Sigmoid colon (tissue), 7 donors: Measurements from ENCODE around the gene FIBCD1. TPM values are rescaled to one million over a fixed set of nuclear protein-coding genes. Genes with fewer than 3 reads are reported as not detected.

ENCODE experiments used
- DNase-seq: peaks from one replicate; pipeline ENCODE4 v3.0.0-alpha.2; 2019
- H3K27ac ChIP-seq, 4 donors: fragments of 200-600 bp; sonication (generic); one replicate each; pipeline ENCODE4 v1.5.1; 2016 to 2019; ENCODE audit warnings: mild to moderate bottlenecking in 1 of 4
- H3K27me3 ChIP-seq, 3 donors: fragments of 200-600 bp; sonication (generic); one replicate each; pipeline ENCODE4 v1.5.1; 2019; ENCODE audit warnings: mild to moderate bottlenecking in 1 of 3
- H3K36me3 ChIP-seq, 4 donors: fragments of 200-600 bp; sonication (generic); one replicate each; pipeline ENCODE4 v1.5.1; 2016 to 2019
- H3K4me1 ChIP-seq, 4 donors: fragments of 200-600 bp; sonication (generic); one replicate each; pipeline ENCODE4 v1.5.1; 2017 to 2019
- H3K4me3 ChIP-seq, 4 donors: fragments of 200-600 bp; sonication (generic); one replicate each; pipeline ENCODE4 v1.5.1; 2017 to 2019; ENCODE audit warnings: mild to moderate bottlenecking in 2 of 4, moderate library complexity in 1 of 4
- H3K9me3 ChIP-seq, 4 donors: fragments of 200-600 bp in 3 of 4; sonication (generic) in 3 of 4; one replicate each; pipeline versions ENCODE4 v1.5.1 to v1.6.1; 2013 to 2019
- CTCF ChIP-seq, 4 experiments: fragments of 450-650 bp in 3 of 4; fragments of 200-600 bp in 1 of 4; IDR thresholded peaks; one replicate each; pipeline ENCODE4 v1.5.1; 2016 to 2019; ENCODE audit warnings: antibody characterized with exemption in 4 of 4, mild to moderate bottlenecking in 3 of 4, moderate library complexity in 2 of 4
- EP300 ChIP-seq, 4 donors: sonication (generic); formaldehyde crosslinking; IDR thresholded peaks; one replicate each; pipeline ENCODE4 v1.6.1; 2017; ENCODE audit warnings: antibody characterized with exemption in 4 of 4
- POLR2A ChIP-seq, 2 donors: fragments of 450-650 bp; IDR thresholded peaks; one replicate each; pipeline ENCODE4 v1.6.1; 2016; ENCODE audit warnings: antibody characterized with exemption in 2 of 2, mild to moderate bottlenecking in 2 of 2, moderate library complexity in 2 of 2
- POLR2AphosphoS5 ChIP-seq, 4 donors: sonication (generic); formaldehyde crosslinking; IDR thresholded peaks; one replicate each; pipeline ENCODE4 v1.6.1; 2017; ENCODE audit warnings: antibody characterized with exemption in 4 of 4
- WGBS, 2 donors: extraction: QIAGEN DNeasy Blood & Tissue Kit; methylation state at CpG; one replicate each; pipeline ENCODE4 v1.1.7; 2013; 5-methylcytosine and 5-hydroxymethylcytosine counted together
- intact Hi-C: fragments of 100-400 bp; cut with DNase I; formaldehyde crosslinking; loops from one replicate; pipeline ENCODE4 v1.15.1; 2023
- polyA plus RNA-seq, 3 donors: library from polyadenylated mRNA; stranded (reverse); fragments of 200-250 nt; gene quantifications; one replicate each; pipeline ENCODE4 v1.2.3, GENCODE V29; 2013
- total RNA-seq, 4 donors: library from RNA; depleted of rRNA; stranded (reverse); fragments of >200 nt; gene quantifications; one replicate each; pipeline ENCODE4 v1.1.0, GENCODE V29; 2016
- donor health status: healthy with polysubstance abuse.
- donor health status: Bipolar disorder and iron deficiency.
- donor health status: healthy.

FIBCD1 gene
- total and polyA plus RNA-seq, 7 donors = 0.36 to 11.9 (median 10.6) TPM; not detected in 3

DNA sequence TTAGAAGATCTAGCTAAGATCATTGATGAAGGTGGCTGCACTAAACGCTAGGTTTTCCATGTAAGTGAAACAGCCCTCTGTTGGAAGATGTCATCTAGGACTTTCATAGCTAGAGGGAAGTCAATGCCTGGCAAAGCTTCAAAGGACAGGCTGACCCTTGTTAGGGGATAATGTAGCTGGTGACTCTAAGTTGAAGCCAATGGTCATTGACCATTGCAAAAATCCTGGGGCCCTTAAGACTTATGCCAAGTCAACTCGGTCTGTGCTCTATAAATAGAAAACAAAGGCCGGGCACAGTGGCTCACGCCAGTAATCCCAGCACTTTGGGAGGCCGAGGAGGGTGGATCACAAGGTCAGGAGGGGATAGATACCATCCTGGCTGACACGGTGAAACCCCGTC is 26.6 kb upstream of the FIBCD1 start:
- Histone ChIP-seq H3K27me3 (no peaks in the 10 kb centered on the region), H3K4me1 (peaks cover 0 to 14% (median 11%) of the 10 kb centered on the region in 4 donors), H3K27ac (no peak overlapping the region), H3K4me3 (no peak overlapping the region), H3K36me3 (no peaks in the 10 kb centered on the region), H3K9me3 (peaks cover 0 to 4% (median 0%) of the 10 kb centered on the region in 4 donors)
- 86 to 89% methylated on average over 7 of the region's 7 CpGs for WGBS, 2 donors
- TF ChIP-seq CTCF (IDR thresholded peaks at IDR 0.05) (no peak), POLR2A (IDR thresholded peaks at IDR 0.05) (no peak), EP300 (IDR thresholded peaks at IDR 0.05) (no peak), POLR2AphosphoS5 (IDR thresholded peaks at IDR 0.05) (no peak)
- intact Hi-C loops = no loop called here
- no peak for DNase-seq

DNA sequence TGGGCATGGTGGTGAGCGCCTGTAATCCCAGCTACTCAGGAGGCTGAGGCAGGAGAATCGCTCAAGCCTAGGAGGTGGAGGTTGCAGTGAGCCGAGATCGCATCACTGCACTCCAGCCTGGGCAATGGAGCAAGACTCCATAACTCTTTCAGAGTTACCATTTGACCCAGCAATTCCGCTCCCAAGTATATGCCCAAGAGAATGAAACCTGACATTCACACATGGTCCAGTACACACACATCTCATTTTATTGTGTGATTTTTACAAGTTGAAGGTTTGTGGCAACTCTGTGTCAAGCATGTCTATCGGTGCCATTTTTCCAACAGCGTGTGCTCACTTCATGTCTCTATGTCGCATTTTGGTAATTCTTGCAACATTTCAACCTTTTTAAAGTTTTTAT is 24.9 kb upstream of the FIBCD1 start:
- H3K27ac ChIP-seq = no peak overlapping the region
- H3K36me3 ChIP-seq = no peaks in the 10 kb centered on the region
- peaks cover 0 to 14% (median 11%) of the 10 kb centered on the region in 4 donors for H3K4me1 ChIP-seq
- no peak for DNase-seq
- H3K4me3 ChIP-seq = no peak overlapping the region
- H3K27me3 ChIP-seq = no peaks in the 10 kb centered on the region
- WGBS, 2 donors = 96% methylated on average over 8 of the region's 8 CpGs
- TF ChIP-seq POLR2AphosphoS5 (IDR thresholded peaks at IDR 0.05) (no peak), CTCF (IDR thresholded peaks at IDR 0.05) (no peak), POLR2A (IDR thresholded peaks at IDR 0.05) (no peak), EP300 (IDR thresholded peaks at IDR 0.05) (no peak)
- intact Hi-C loops = no loop called here
- H3K9me3 ChIP-seq = peaks cover 0 to 4% (median 0%) of the 10 kb centered on the region in 4 donors

DNA sequence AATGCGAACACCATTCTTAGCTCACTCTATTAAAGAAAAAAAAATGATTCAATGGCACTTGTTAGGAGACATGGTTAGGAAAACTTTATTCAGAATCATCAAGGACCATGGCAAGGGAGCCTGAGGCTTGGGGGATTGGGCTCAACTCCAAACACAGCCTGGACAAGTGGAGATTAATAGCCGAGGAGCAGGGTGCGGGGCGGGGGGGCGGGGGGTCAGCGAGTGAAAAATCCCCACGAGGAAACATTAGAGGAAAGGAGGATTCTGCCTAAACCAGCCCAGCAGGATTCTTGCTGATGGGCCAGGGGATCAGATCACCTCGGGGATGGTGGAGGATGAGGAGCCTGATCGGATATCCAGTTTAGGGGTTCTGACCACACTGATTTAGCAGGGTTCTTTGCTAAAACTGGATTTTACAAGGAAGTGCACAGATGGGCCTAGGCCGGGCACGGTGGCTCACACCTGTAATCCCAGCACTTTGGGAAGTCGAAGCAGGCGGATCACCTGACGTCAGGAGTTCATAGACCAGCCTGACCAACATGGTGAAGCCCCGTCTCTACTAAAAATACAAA is 24.4 kb upstream of the FIBCD1 start:
- WGBS, 2 donors = 87 to 90% methylated on average over 15 of the region's 15 CpGs
- Histone ChIP-seq H3K9me3 (peaks cover 0 to 4% (median 0%) of the 10 kb centered on the region in 4 donors), H3K4me1 (peaks cover 0 to 14% (median 11%) of the 10 kb centered on the region in 4 donors), H3K27me3 (no peaks in the 10 kb centered on the region), H3K36me3 (no peaks in the 10 kb centered on the region), H3K4me3 (no peak overlapping the region), H3K27ac (no peak overlapping the region)
- intact Hi-C loops = no loop called here
- no peak for DNase-seq
- TF ChIP-seq EP300 (IDR thresholded peaks at IDR 0.05) = no peak
- no peak for TF ChIP-seq POLR2A (IDR thresholded peaks at IDR 0.05)
- no peak for TF ChIP-seq CTCF (IDR thresholded peaks at IDR 0.05)
- no peak for TF ChIP-seq POLR2AphosphoS5 (IDR thresholded peaks at IDR 0.05)

DNA sequence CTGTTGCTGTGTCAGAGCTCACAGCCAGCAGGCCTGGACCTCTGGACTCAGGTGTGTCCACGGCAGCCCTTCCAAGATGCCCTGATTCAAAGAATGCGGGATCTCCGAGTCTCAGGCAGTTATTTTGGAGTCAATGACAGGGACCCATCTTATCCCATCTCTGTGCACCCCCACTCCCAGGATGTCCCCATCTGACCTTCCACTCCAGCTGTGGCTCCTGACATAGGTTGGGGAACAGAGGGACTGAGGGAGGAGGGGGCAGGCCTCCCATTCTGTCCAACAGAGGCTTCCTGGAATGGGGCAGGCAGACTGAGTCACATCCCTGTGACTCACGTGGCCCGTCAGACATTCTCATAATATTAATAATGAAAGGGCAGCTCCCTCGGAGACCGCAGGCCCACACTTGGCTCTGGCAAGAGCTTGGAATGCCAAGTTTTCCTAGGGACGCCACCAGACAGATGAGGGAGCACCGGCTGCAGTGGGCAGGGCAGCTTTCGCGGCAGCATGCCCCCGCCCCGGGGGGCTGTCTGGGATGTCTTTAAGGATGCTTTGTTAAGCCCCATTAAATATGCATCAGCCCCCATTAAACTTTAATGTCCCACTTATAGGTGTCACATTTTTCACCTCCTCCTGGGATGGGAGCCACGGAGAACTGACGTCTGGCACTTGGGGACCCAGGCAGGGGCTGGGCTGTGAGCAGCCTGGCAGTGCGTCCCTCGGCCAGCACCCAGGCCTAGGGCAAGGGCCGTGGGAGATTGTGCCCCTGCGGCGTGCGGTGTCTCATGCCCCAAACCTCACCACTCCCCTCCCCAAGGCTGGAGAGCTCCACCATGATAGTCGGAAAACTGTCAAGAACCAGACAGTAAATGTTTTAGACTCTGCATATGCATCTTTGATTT is 23.6 kb upstream of the FIBCD1 start:
- Histone ChIP-seq H3K27me3 (no peaks in the 10 kb centered on the region), H3K4me3 (no peak overlapping the region), H3K36me3 (no peaks in the 10 kb centered on the region), H3K9me3 (peaks cover 0 to 4% (median 0%) of the 10 kb centered on the region in 4 donors), H3K4me1 (peaks cover 0 to 14% (median 11%) of the 10 kb centered on the region in 4 donors), H3K27ac (no peak overlapping the region)
- TF ChIP-seq CTCF (IDR thresholded peaks at IDR 0.05) (no peak), POLR2AphosphoS5 (IDR thresholded peaks at IDR 0.05) (peak in 1 of 4 donors; percentile 67), EP300 (IDR thresholded peaks at IDR 0.05) (peak in 1 of 4 donors; percentile 41), POLR2A (IDR thresholded peaks at IDR 0.05) (no peak)
- DNase-seq = no peak
- 65 to 79% methylated on average over 22 of the region's 22 CpGs for WGBS, 2 donors
- intact Hi-C loops = no loop called here
